Choroid plexus epithelial cell (primary cell): ENCODE measurements around the gene LYRM4.
A peak's percentile ranks its signal among the peaks of the same experiment; 100 is the strongest.

Experiments
- DNase-seq: peaks from one replicate; pipeline ENCODE4 v3.0.0-alpha.2; 2010; ENCODE audit warnings: low read depth
- H3K4me3 ChIP-seq: 2 replicates; pipeline ENCODE4 v1.5.1; 2011; ENCODE audit warnings: low read depth, mild to moderate bottlenecking, control low read depth, low read length, moderate library complexity
- TF ChIP-seq, protein P1 (sequence below): conservative IDR thresholded peaks from 2 replicates; pipeline ENCODE4 v1.5.1; 2011; ENCODE audit warnings: low read depth, mild to moderate bottlenecking, control low read depth, inconsistent platforms, low read length, moderate library complexity

LYRM4 gene

GRCh38 chr6:5090603-5091002 lies 170.1 kb downstream of the LYRM4 start:
- H3K4me3 ChIP-seq = no peak overlapping the region
- DNase-seq = no peak
- TF ChIP-seq, protein P1, sequence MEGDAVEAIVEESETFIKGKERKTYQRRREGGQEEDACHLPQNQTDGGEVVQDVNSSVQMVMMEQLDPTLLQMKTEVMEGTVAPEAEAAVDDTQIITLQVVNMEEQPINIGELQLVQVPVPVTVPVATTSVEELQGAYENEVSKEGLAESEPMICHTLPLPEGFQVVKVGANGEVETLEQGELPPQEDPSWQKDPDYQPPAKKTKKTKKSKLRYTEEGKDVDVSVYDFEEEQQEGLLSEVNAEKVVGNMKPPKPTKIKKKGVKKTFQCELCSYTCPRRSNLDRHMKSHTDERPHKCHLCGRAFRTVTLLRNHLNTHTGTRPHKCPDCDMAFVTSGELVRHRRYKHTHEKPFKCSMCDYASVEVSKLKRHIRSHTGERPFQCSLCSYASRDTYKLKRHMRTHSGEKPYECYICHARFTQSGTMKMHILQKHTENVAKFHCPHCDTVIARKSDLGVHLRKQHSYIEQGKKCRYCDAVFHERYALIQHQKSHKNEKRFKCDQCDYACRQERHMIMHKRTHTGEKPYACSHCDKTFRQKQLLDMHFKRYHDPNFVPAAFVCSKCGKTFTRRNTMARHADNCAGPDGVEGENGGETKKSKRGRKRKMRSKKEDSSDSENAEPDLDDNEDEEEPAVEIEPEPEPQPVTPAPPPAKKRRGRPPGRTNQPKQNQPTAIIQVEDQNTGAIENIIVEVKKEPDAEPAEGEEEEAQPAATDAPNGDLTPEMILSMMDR = no peak

GRCh38 chr6:5089481-5090438 lies 171.0 kb downstream of the LYRM4 start:
- no peak for DNase-seq
- TF ChIP-seq, protein P1 = no peak
- H3K4me3 ChIP-seq = no peak overlapping the region

DNA sequence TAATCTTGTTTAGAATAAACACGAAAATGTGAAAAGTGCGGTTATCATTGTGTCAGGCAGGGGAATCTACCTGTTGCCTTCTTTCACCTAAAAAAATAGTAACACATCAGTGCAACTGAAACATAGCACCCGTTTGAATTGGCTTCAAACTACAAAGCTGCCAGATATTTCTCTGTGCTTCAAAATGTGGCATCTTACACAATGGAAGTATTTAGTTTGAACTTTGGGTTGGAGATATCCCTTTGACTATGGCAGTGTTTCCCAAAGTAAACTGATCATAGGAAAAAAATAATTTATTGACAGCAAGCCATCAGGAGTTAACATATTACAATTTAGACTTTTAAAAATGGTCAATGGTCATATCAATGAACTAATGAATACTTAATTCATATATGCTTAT lies 172.0 kb downstream of the LYRM4 start:
- DNase-seq = no peak
- no peak overlapping the region for H3K4me3 ChIP-seq
- TF ChIP-seq, protein P1 = no peak

GRCh38 chr6:5087389-5087788 lies 173.4 kb downstream of the LYRM4 start:
- DNase-seq = no peak
- TF ChIP-seq, protein P1 = no peak
- H3K4me3 ChIP-seq = no peak overlapping the region

- TF ChIP-seq, protein P1 = no peak
- DNase-seq = peak; percentile 13
- peak overlapping the region; percentile 60 for H3K4me3 ChIP-seq
Measured at GRCh38 chr6:5086294-5086890, 174.4 kb downstream of the LYRM4 start.

DNA sequence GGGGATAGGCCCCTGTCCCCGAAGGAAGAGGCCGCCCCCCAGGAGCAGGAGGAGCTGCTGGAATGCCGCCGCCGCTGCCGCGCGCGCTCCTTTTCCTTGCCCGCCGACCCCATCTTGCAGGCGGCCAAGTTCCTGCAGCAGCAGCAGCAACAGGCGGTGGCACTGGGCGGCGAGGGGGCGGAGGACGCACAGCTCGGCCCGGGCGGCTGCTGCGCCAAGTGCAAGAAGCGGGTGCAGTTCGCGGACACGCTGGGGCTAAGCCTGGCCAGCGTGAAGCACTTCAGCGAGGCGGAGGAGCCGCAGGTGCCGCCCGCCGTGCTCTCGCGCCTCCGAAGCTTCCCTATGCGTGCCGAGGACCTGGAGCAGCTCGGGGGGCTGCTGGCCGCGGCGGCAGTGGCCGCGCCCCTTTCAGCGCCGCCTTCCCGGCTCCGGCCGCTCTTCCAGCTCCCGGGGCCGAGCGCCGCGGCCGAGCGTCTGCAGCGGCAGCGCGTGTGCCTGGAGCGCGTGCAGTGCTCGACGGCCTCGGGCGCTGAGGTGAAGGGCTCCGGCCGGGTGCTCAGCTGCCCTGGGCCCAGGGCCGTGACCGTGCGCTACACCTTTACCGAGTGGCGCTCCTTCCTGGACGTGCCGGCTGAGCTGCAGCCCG lies 175.0 kb downstream of the LYRM4 start:
- DNase-seq = peak; percentile 36
- H3K4me3 ChIP-seq = peak overlapping the region; percentile 60
- TF ChIP-seq, protein P1 = no peak
